Osteoblast (primary cell): ENCODE results near the gene AOAH. TPM values are rescaled to one million over a fixed set of nuclear protein-coding genes. Genes with fewer than 3 reads are reported as not detected.

Experiments used
- DNase-seq: peaks from one replicate; pipeline ENCODE4 v3.0.0; 2011; ENCODE audit warnings: low spot score, mixed read lengths; ENCODE audit not compliant: insufficient read length; ENCODE audit errors: missing footprints
- H2AFZ ChIP-seq: 2 replicates; pipeline ENCODE4 v1.6.0; 2011; ENCODE audit warnings: mild to moderate bottlenecking, low read length
- H3K27ac ChIP-seq: 2 replicates; pipeline ENCODE4 v1.5.1; 2011; ENCODE audit warnings: mild to moderate bottlenecking, low read depth, low read length, moderate library complexity
- H3K27me3 ChIP-seq: 2 replicates; pipeline ENCODE4 v1.6.0; 2012; ENCODE audit warnings: mild to moderate bottlenecking, control low read depth, inconsistent platforms, low read length, moderate library complexity; ENCODE audit not compliant: insufficient read depth
- H3K36me3 ChIP-seq: 2 replicates; pipeline ENCODE4 v1.5.1; 2011; ENCODE audit warnings: mild to moderate bottlenecking, low read length, control low read depth, moderate library complexity; ENCODE audit not compliant: insufficient read depth
- H3K4me1 ChIP-seq: 2 replicates; pipeline ENCODE4 v1.5.1; 2011; ENCODE audit warnings: mild to moderate bottlenecking, low read length, control low read depth, moderate library complexity; ENCODE audit not compliant: insufficient read depth
- H3K4me2 ChIP-seq: 2 replicates; pipeline ENCODE4 v1.6.0; 2011; ENCODE audit warnings: mild to moderate bottlenecking, low read length; ENCODE audit not compliant: insufficient read depth
- H3K4me3 ChIP-seq: fragments of 200-600 bp; sonication (generic); 3 replicates; pipeline ENCODE4 v1.5.1; 2012; ENCODE audit warnings: mild to moderate bottlenecking, low read length, inconsistent platforms; ENCODE audit not compliant: insufficient read depth
- H3K79me2 ChIP-seq: 2 replicates; pipeline ENCODE4 v1.6.0; 2012; ENCODE audit warnings: mild to moderate bottlenecking, low read length, control low read depth, inconsistent platforms; ENCODE audit not compliant: insufficient read depth
- H3K9me3 ChIP-seq: 2 replicates; pipeline ENCODE4 v1.5.1; 2011; ENCODE audit warnings: low read depth, low read length, control low read depth
- H4K20me1 ChIP-seq: 2 replicates; pipeline ENCODE4 v1.6.0; 2012; ENCODE audit warnings: mild to moderate bottlenecking, low read length, control low read depth; ENCODE audit not compliant: insufficient read depth
- total RNA-seq: library from RNA; depleted of rRNA; stranded (reverse); fragments of >200 nt; gene quantifications from 2 replicates; pipeline ENCODE4 v1.2.3, GENCODE V29; 2012
- TF ChIP-seq, protein P1 (sequence below): IDR thresholded peaks from 2 replicates; pipeline ENCODE4 v1.5.1; 2011; ENCODE audit warnings: mild to moderate bottlenecking, low read depth, low read length, moderate library complexity; ENCODE audit errors: extremely low read depth

AOAH gene
- total RNA-seq, 1 donor = under 0.01 TPM

- Histone ChIP-seq H3K79me2 (no peaks in the 10 kb centered on the region), H4K20me1 (no peaks in the 10 kb centered on the region)
Measured at GRCh38 chr7:36571190-36571560, 153.1 kb downstream of the AOAH start.

GRCh38 chr7:36570528-36571189 lies 153.6 kb downstream of the AOAH start:
- Histone ChIP-seq H2AFZ (no peak overlapping the region), H3K27ac (no peak overlapping the region), H3K4me2 (no peak overlapping the region), H3K4me1 (no peaks in the 10 kb centered on the region), H4K20me1 (no peaks in the 10 kb centered on the region), H3K79me2 (no peaks in the 10 kb centered on the region), H3K4me3 (no peak overlapping the region), H3K9me3 (no peaks in the 10 kb centered on the region), H3K27me3 (peaks cover 3% of the 10 kb centered on the region), H3K36me3 (no peaks in the 10 kb centered on the region)
- TF ChIP-seq, protein P1, sequence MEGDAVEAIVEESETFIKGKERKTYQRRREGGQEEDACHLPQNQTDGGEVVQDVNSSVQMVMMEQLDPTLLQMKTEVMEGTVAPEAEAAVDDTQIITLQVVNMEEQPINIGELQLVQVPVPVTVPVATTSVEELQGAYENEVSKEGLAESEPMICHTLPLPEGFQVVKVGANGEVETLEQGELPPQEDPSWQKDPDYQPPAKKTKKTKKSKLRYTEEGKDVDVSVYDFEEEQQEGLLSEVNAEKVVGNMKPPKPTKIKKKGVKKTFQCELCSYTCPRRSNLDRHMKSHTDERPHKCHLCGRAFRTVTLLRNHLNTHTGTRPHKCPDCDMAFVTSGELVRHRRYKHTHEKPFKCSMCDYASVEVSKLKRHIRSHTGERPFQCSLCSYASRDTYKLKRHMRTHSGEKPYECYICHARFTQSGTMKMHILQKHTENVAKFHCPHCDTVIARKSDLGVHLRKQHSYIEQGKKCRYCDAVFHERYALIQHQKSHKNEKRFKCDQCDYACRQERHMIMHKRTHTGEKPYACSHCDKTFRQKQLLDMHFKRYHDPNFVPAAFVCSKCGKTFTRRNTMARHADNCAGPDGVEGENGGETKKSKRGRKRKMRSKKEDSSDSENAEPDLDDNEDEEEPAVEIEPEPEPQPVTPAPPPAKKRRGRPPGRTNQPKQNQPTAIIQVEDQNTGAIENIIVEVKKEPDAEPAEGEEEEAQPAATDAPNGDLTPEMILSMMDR = no peak
- no peak for DNase-seq

More at GRCh38 chr7:36571190-36571560, 153.1 kb downstream of the AOAH start:
- Histone ChIP-seq H3K9me3 (no peaks in the 10 kb centered on the region), H2AFZ (no peak overlapping the region), H3K4me2 (no peak overlapping the region), H3K27ac (no peak overlapping the region), H3K4me3 (no peak overlapping the region), H3K27me3 (peaks cover 3% of the 10 kb centered on the region), H3K4me1 (no peaks in the 10 kb centered on the region), H3K36me3 (no peaks in the 10 kb centered on the region)
- no peak for DNase-seq
- TF ChIP-seq, protein P1 = no peak

DNA sequence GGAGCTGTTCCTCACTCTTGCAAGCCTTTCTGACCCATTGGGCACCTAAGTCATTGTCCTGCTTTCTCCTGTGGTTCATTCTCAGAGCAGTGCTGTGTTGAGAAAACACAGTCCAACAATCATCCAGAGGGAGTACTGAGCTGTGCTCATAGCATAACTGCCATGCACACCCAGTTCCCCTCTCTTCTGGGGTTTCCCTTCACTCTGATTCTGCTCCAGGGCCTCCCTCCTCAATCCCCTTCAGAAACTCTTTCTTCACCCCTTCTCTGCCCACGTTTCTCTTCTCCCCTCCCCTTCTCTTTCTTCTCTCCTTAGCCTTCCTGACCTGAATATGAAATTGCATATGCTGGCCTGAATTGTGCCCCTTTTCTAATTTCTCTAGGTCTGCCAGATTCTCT lies 155.8 kb downstream of the AOAH start:
- no peak for DNase-seq
- H3K4me3 ChIP-seq = no peak overlapping the region

GRCh38 chr7:36567699-36568451 lies 156.4 kb downstream of the AOAH start:
- Histone ChIP-seq H2AFZ (no peak overlapping the region), H3K4me3 (no peak overlapping the region), H3K36me3 (no peaks in the 10 kb centered on the region), H3K27ac (no peak overlapping the region), H4K20me1 (no peaks in the 10 kb centered on the region), H3K9me3 (no peaks in the 10 kb centered on the region), H3K27me3 (peaks cover 3% of the 10 kb centered on the region), H3K79me2 (no peaks in the 10 kb centered on the region), H3K4me1 (no peaks in the 10 kb centered on the region), H3K4me2 (no peak overlapping the region)
- TF ChIP-seq, protein P1 = no peak
- DNase-seq = peak; percentile 51

More for the DNA sequence above, 155.8 kb downstream of the AOAH start:
- Histone ChIP-seq H3K27me3 (peaks cover 3% of the 10 kb centered on the region), H2AFZ (no peak overlapping the region), H3K4me2 (no peak overlapping the region), H3K4me1 (no peaks in the 10 kb centered on the region), H3K9me3 (no peaks in the 10 kb centered on the region), H3K27ac (no peak overlapping the region), H4K20me1 (no peaks in the 10 kb centered on the region), H3K79me2 (no peaks in the 10 kb centered on the region), H3K36me3 (no peaks in the 10 kb centered on the region)
- TF ChIP-seq, protein P1 = no peak
